Esophagus muscularis mucosa (tissue), 4 donors: ENCODE measurements around the gene GABRB3. TPM values are rescaled to one million over a fixed set of nuclear protein-coding genes. Genes with fewer than 3 reads are reported as not detected.

Source experiments
- DNase-seq: peaks from one replicate; pipeline ENCODE4 v3.0.0-alpha.2; 2017; ENCODE audit errors: extremely low spot score
- H3K27ac ChIP-seq, 4 donors: fragments of 200-600 bp; sonication (generic); replicated peaks in 1 of 4; 1 replicate in 3 of 4; 2 replicates in 1 of 4; pipeline ENCODE4 v1.5.1; 2016 to 2019; ENCODE audit warnings: mild to moderate bottlenecking in 1 of 4
- H3K27me3 ChIP-seq, 4 donors: fragments of 200-600 bp; sonication (generic); one replicate each; pipeline versions ENCODE4 v1.5.1 to v1.6.0; 2016 to 2019
- H3K36me3 ChIP-seq, 4 donors: fragments of 200-600 bp; sonication (generic); one replicate each; pipeline ENCODE4 v1.5.1; 2016 to 2019
- H3K4me1 ChIP-seq, 4 donors: fragments of 200-600 bp; sonication (generic); one replicate each; pipeline ENCODE4 v1.5.1; 2016 to 2019
- H3K4me3 ChIP-seq, 4 donors: fragments of 200-600 bp; sonication (generic); 1 replicate in 2 of 4; 2 replicates in 2 of 4; pipeline ENCODE4 v1.5.1; 2016 to 2019; ENCODE audit warnings: mild to moderate bottlenecking in 4 of 4, moderate library complexity in 1 of 4
- H3K9me3 ChIP-seq, 4 donors: fragments of 200-600 bp; sonication (generic); 1 replicate in 3 of 4; 2 replicates in 1 of 4; pipeline ENCODE4 v1.5.1; 2016 to 2019
- EP300 ChIP-seq: sonication (generic); formaldehyde crosslinking; IDR thresholded peaks from one replicate; pipeline ENCODE4 v1.6.1; 2017; ENCODE audit warnings: antibody characterized with exemption
- POLR2A ChIP-seq: fragments of 450-650 bp; IDR thresholded peaks from one replicate; pipeline ENCODE4 v1.6.1; 2017; ENCODE audit warnings: antibody characterized with exemption, moderate library complexity, mild to moderate bottlenecking, low read depth
- POLR2AphosphoS5 ChIP-seq, 2 donors: sonication (generic); formaldehyde crosslinking; IDR thresholded peaks; one replicate each; pipeline ENCODE4 v1.6.1; 2017; ENCODE audit warnings: antibody characterized with exemption in 2 of 2
- WGBS: methylation state at CpG from one replicate; pipeline ENCODE4 v1.1.5; 2018; 5-methylcytosine and 5-hydroxymethylcytosine counted together
- intact Hi-C: fragments of 100-400 bp; cut with DNase I; formaldehyde crosslinking; loops from one replicate; pipeline ENCODE4 v1.15.1; 2023
- total RNA-seq, 4 donors: library from RNA; depleted of rRNA; stranded (reverse); fragments of >200 nt; gene quantifications; one replicate each; pipeline versions ENCODE4 v1.1.0 to v1.2.1, GENCODE V29; 2016
- TF ChIP-seq, protein P1 (sequence below), 3 experiments: fragments of 200-600 bp in 2 of 3; fragments of 450-650 bp in 1 of 3; sonication (generic) in 2 of 3; IDR thresholded peaks; one replicate each; pipeline ENCODE4 v1.5.1; 2017 to 2019; ENCODE audit warnings: antibody characterized with exemption in 3 of 3, mild to moderate bottlenecking in 2 of 3, moderate library complexity in 1 of 3

The GABRB3 gene
- total RNA-seq, 4 donors from 2014 or later = 3.0 to 7.9 (median 4.2) TPM

DNA sequence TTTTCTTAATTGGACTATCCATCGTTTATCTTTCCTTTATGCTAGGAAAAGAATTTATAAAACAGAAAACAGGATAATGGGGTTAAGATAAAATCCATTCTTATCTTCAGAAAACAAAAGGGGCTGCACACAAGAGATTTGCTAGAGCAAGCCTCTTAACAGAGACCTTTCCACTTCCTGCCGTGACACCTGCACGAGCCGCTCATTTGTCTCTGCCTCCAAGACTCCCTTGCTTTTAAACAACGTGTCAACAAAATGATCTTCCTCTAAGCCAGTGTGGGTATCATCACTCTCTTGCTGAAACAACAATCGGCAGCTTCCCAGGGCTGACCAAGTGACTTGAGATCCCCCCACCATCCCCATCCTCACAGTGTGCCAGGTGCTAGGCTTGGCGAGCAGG, 33.1 kb downstream of the GABRB3 start:
- Histone ChIP-seq H3K27me3 (no peaks in the 10 kb centered on the region), H3K36me3 (no peaks in the 10 kb centered on the region), H3K27ac (no peak overlapping the region), H3K9me3 (peaks cover 0 to 7% (median 0%) of the 10 kb centered on the region in 4 donors), H3K4me1 (no peaks in the 10 kb centered on the region), H3K4me3 (no peak overlapping the region)
- WGBS = 39% methylated on average over 6 of the region's 7 CpGs
- intact Hi-C loops = no loop called here
- TF ChIP-seq EP300 = no peak
- TF ChIP-seq POLR2A = no peak
- TF ChIP-seq, protein P1, sequence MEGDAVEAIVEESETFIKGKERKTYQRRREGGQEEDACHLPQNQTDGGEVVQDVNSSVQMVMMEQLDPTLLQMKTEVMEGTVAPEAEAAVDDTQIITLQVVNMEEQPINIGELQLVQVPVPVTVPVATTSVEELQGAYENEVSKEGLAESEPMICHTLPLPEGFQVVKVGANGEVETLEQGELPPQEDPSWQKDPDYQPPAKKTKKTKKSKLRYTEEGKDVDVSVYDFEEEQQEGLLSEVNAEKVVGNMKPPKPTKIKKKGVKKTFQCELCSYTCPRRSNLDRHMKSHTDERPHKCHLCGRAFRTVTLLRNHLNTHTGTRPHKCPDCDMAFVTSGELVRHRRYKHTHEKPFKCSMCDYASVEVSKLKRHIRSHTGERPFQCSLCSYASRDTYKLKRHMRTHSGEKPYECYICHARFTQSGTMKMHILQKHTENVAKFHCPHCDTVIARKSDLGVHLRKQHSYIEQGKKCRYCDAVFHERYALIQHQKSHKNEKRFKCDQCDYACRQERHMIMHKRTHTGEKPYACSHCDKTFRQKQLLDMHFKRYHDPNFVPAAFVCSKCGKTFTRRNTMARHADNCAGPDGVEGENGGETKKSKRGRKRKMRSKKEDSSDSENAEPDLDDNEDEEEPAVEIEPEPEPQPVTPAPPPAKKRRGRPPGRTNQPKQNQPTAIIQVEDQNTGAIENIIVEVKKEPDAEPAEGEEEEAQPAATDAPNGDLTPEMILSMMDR (IDR thresholded peaks at IDR 0.05) = no peak
- DNase-seq = peak; percentile 83

DNA sequence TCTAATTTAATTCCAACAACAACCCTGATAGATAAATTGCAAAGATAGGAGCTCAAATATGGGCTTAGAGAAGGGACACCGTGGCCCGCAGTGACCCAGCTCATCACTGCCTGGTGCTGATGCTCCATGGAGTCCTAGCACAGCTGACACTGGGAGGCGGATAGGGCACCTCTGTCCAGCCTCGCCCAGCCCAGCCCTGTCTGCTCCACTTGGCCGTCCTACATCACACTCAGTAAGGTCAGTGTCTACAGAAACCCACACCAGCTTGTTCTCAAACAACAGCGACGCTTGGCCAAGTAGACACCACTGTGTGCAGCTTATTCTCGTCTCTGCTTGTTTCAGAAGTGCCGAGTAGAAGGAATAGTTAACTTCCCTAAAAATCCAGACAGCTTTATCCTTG, 33.9 kb downstream of the GABRB3 start:
- TF ChIP-seq POLR2A = no peak
- TF ChIP-seq, protein P1 (IDR thresholded peaks at IDR 0.05) = no peak
- TF ChIP-seq EP300 = no peak
- no peak for TF ChIP-seq POLR2AphosphoS5 (IDR thresholded peaks at IDR 0.05)
- Histone ChIP-seq H3K36me3 (no peaks in the 10 kb centered on the region), H3K27me3 (no peaks in the 10 kb centered on the region), H3K9me3 (peaks cover 0 to 14% (median 1%) of the 10 kb centered on the region in 4 donors), H3K4me3 (no peak overlapping the region), H3K4me1 (no peaks in the 10 kb centered on the region), H3K27ac (no peak overlapping the region)
- WGBS = 74% methylated on average over 9 of the region's 9 CpGs
- DNase-seq = peak; percentile 80
- intact Hi-C loops = no loop called here

DNA sequence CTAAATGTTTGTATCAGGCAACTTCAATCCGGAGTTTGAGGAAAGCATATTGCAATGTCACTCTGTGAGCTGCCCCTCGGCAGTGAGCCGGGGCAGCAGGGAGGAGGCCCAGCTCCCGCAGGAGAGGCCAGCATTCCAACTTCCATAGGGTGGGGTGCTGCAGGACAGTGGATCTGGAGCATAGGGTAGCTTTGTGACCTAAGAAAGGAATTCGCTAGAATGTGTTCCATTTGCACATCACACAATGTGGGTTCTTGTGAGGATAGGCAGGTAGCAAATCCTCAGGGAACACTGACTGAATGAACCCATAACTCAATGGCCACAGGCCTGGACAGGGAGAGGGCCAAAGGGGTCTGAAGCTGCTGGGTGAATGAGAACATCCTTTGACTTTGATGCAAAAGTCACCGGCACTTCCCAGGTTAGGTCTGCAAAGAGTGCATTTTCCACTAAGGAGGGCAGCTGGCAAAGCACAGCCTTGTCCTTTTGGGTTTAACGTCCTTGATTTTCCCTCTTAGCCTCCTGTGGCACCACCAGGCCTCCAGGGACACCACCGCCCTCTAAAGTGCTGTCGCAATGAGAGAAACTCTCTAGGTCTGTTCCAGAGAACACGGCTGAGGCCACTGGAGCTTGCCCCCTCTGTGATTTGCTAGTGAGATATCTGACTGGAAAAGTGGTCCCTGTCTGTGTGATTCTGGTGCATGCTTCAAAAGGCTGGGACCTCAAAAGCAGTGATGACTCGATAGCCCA, 36.2 kb downstream of the GABRB3 start:
- TF ChIP-seq POLR2AphosphoS5 (IDR thresholded peaks at IDR 0.05) (no peak), POLR2A (no peak), EP300 (no peak)
- TF ChIP-seq, protein P1 (IDR thresholded peaks at IDR 0.05) = no peak
- 76% methylated on average over 11 of the region's 11 CpGs for WGBS
- Histone ChIP-seq H3K4me1 (no peaks in the 10 kb centered on the region), H3K27ac (no peak overlapping the region), H3K9me3 (peaks cover 0 to 22% (median 9%) of the 10 kb centered on the region in 4 donors), H3K4me3 (no peak overlapping the region), H3K27me3 (no peaks in the 10 kb centered on the region), H3K36me3 (no peaks in the 10 kb centered on the region)
- peak; percentile 62 for DNase-seq
- intact Hi-C loops = no loop called here

DNA sequence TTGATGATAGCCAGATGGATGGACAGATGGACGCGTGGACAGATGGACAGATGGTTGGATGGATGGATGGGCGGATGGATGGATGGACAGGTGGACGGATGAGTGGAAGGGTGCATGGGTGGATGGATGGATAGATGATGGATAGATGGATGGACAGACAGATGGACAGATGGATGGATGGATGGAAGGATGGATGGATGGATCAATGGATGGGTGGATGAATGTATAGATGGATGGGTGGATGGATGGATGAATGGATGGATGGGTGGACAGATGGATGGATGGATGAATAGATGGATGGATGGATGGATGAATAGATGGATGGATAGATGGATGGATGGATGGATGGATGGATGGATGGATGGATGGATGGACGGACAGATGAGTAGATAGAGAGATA, 40.9 kb downstream of the GABRB3 start:
- 88% methylated on average over 5 of the region's 5 CpGs for WGBS
- TF ChIP-seq EP300 (no peak), POLR2AphosphoS5 (IDR thresholded peaks at IDR 0.05) (no peak)
- TF ChIP-seq, protein P1 (IDR thresholded peaks at IDR 0.05) = no peak
- DNase-seq = peak; percentile 39
- intact Hi-C loops = no loop called here
- no peaks in the 10 kb centered on the region for H3K4me1 ChIP-seq
- peaks cover 0 to 6% (median 0%) of the 10 kb centered on the region in 4 donors for H3K27me3 ChIP-seq
- H3K27ac ChIP-seq = no peak overlapping the region
- peaks cover 0 to 22% (median 9%) of the 10 kb centered on the region in 4 donors for H3K9me3 ChIP-seq
- H3K4me3 ChIP-seq = no peak overlapping the region
- H3K36me3 ChIP-seq = no peaks in the 10 kb centered on the region

DNA sequence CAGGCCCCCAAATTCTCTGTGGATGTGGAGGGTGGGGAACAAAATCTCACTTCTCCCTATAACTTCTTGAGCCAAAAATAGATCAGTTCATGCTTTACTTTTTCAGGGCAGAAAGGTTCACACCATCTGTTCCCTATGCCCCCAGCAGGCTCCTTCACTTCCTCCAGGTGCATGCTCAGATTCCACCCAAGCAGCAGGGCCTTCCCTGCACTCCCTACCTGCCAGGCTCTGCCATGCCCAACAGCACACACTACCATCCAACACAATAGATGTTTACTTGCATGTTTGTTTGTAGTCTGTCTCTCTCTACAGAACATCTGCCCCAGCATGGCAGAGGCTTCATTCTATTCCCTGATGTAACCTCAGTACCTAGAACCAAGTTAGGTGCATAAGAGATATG, 43.3 kb downstream of the GABRB3 start:
- intact Hi-C loops = no loop called here
- H3K36me3 ChIP-seq = no peaks in the 10 kb centered on the region
- H3K4me1 ChIP-seq = no peaks in the 10 kb centered on the region
- no peak overlapping the region for H3K4me3 ChIP-seq
- peaks cover 0 to 6% (median 0%) of the 10 kb centered on the region in 4 donors for H3K27me3 ChIP-seq
- DNase-seq = peak; percentile 80
- H3K9me3 ChIP-seq = peaks cover 0 to 14% (median 9%) of the 10 kb centered on the region in 4 donors
- H3K27ac ChIP-seq = no peak overlapping the region
- TF ChIP-seq, protein P1 (IDR thresholded peaks at IDR 0.05) = no peak
- TF ChIP-seq POLR2A = no peak
- no peak for TF ChIP-seq EP300
- no peak for TF ChIP-seq POLR2AphosphoS5 (IDR thresholded peaks at IDR 0.05)
